NB4 (cell line): ENCODE results near the gene WFIKKN2.

Experiments
- DNase-seq: peaks from one replicate; pipeline ENCODE4 v3.0.0; 2010; ENCODE audit warnings: low read depth
- H3K4me3 ChIP-seq: one replicate; pipeline ENCODE4 v1.5.1; 2011; ENCODE audit warnings: mild to moderate bottlenecking, low read depth, low read length, moderate library complexity
- MYC ChIP-seq: IDR thresholded peaks from 2 replicates; pipeline ENCODE4 v1.6.1; 2011; ENCODE audit warnings: low read depth, low read length
- POLR2A ChIP-seq: IDR thresholded peaks from 2 replicates; pipeline ENCODE4 v1.6.1; 2011; ENCODE audit warnings: mild to moderate bottlenecking; ENCODE audit not compliant: insufficient read length; ENCODE audit errors: extremely low read depth
- TF ChIP-seq, protein P1 (sequence below): IDR thresholded peaks from 2 replicates; pipeline ENCODE4 v1.6.1; 2011; ENCODE audit warnings: low read depth, low read length
- TF ChIP-seq, protein P2 (sequence below): IDR thresholded peaks from one replicate; pipeline ENCODE4 v1.5.1; 2012; ENCODE audit warnings: low read depth, low read length

The WFIKKN2 gene

DNA sequence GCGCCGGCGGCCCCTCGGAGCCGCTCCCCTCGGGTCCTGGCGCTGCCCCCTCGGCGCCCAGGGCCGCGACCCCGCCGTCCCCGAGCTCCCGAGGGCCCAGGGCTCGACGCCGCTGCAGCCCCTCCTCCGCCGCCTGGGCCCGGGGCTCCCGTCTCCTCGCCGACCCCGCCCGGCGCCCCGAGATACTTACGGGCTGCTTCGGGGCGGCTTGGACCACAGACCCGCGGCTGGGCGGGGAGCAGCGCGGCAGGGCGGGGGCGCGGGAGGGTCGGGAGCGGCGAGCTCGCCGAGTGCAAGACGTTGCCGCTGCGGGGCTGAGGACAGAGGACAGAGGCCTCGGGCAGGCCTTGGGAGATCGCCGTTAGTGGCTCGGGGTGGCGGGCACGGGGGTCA lies 30.5 kb downstream of the WFIKKN2 start:
- DNase-seq, result no peak
- TF ChIP-seq, protein P1, sequence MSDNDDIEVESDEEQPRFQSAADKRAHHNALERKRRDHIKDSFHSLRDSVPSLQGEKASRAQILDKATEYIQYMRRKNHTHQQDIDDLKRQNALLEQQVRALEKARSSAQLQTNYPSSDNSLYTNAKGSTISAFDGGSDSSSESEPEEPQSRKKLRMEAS, result no peak
- no peak for TF ChIP-seq POLR2A
- TF ChIP-seq, protein P2, sequence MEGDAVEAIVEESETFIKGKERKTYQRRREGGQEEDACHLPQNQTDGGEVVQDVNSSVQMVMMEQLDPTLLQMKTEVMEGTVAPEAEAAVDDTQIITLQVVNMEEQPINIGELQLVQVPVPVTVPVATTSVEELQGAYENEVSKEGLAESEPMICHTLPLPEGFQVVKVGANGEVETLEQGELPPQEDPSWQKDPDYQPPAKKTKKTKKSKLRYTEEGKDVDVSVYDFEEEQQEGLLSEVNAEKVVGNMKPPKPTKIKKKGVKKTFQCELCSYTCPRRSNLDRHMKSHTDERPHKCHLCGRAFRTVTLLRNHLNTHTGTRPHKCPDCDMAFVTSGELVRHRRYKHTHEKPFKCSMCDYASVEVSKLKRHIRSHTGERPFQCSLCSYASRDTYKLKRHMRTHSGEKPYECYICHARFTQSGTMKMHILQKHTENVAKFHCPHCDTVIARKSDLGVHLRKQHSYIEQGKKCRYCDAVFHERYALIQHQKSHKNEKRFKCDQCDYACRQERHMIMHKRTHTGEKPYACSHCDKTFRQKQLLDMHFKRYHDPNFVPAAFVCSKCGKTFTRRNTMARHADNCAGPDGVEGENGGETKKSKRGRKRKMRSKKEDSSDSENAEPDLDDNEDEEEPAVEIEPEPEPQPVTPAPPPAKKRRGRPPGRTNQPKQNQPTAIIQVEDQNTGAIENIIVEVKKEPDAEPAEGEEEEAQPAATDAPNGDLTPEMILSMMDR, result no peak
- TF ChIP-seq MYC, result no peak
- H3K4me3 ChIP-seq, result peak overlapping the region; percentile 74

DNA sequence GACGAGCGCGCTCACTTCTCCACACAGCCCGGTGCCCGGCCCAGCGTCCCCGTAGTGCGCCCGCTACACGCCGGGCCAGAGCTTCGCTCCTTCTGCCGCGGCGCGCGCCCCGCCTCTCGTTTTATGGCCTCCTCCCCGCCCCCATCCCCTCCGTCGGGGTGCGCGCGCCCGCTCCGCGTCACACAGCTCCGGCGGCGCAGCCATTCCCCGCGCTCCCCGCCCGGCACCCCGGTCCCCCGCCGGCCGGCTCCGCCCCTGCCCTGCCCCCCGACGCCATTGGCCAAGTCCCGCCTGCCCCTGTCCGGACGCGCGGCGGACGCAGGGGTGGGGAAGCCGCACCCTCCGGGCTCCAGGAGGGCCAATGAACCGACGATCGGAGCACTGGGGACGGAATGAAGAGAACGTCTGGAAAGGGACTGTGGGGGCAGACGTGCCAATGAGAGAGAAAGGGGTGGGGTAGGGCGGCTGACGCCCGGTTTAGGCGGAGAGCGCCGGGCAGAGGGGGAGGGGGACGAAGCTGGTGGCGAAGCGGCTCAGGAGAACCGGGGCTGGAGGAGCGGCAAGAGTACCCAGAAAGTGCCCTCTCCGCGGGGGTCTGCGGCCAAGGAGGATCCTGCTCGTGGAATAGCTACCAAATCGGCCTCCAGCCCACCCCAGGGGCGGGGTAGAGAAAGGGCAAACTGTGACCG lies 31.0 kb downstream of the WFIKKN2 start, which contains the start of gene TOB1:
TSS of gene TOB1 (minus strand) at position 94 of the 689 bp plus-strand sequence. CDS start 2,337 bp downstream, outside the sequence.
- peak; percentile 98 for DNase-seq
- no peak for TF ChIP-seq MYC
- TF ChIP-seq, protein P2, result no peak
- TF ChIP-seq, protein P1, result peak; percentile 20; the same call in 1 of the 2 replicates
- TF ChIP-seq POLR2A, result peak; percentile 98
- H3K4me3 ChIP-seq, result peak within 1 kb of the TSS; percentile 86

DNA sequence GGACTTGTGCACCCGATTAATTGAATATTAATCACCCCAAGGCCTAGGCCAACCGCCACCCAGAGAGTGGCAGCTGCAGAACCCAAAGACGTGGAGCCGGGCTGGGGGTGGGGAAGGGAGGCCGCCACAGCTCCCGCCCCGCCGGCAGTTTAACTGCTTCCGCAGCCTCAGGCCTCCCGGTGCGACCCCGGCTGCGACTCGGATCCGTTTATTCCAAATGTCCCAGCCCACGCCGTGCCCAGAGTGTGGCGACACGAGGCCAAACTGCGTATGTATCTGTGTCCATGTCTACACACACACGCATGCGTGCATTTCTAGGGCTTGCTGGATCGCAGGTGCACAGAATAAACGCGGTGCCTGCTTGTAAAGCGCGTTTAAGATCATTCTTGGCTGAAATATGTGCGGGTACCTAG lies 31.6 kb downstream of the WFIKKN2 start:
- DNase-seq, result peak; percentile 81
- TF ChIP-seq POLR2A (no peak), MYC (no peak; the same call in 1 of the 2 replicates)
- TF ChIP-seq, protein P2, result no peak
- TF ChIP-seq, protein P1, result peak; percentile 82
- peak overlapping the region; percentile 86 for H3K4me3 ChIP-seq

DNA sequence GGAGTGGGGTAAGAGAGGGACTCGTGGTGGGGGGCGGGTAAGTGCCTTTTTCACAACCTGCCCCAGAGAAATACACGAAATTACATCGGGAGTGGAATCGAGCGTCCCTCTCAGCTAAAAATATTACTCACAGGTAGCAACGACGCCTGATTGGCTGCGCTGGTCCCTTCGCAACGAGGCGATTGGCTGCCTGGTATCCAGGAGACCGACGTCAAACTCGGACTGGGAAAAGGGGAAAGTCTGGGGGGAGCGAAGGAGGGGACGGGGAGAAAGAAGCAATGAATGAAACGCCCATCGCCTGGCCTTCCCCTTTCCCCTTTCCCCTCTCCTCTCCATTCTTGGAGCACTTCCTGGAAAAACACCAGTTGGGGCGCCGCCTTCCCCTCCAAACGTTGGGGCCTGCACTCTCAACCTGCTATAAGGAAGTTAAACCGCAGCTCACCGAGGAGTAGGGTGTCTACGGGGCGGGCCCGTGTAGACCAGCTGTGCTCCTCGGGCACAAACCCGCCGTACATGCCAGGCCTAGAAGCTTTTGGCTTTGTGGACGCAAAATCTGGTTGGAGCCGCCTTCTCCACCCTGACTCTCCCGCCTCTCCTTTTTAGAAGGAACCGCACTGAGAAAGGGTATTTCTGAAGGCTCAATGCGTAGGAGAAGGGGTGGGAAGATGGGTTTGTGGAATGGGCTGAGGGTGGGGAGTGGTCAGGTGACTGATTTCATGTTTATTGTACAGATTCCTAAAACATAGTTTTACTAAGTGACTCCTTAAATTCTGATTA lies 32.2 kb downstream of the WFIKKN2 start:
- peak overlapping the region; percentile 86 for H3K4me3 ChIP-seq
- DNase-seq, result peak; percentile 93
- TF ChIP-seq, protein P1, result no peak; the same call in 1 of the 2 replicates
- TF ChIP-seq POLR2A (peak; percentile 65), MYC (peak; percentile 35)
- TF ChIP-seq, protein P2, result no peak

DNA sequence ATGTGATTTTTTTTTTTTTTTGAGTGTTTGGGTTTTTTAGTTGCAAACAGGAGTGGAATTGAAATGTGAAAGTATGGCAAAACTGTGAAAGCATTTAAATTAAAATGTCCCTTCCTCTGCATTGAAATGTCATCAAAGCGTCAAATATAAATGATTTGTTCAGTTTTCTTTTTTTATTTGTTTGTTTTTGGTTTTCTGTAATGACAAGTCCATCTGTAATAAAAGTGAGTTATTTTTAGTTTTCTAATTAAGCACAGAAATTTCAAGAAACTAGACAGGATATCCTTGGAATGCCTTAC lies 32.7 kb downstream of the WFIKKN2 start:
- DNase-seq, result no peak
- TF ChIP-seq POLR2A, result no peak
- no peak for TF ChIP-seq MYC
- TF ChIP-seq, protein P2, result no peak
- TF ChIP-seq, protein P1, result no peak
- H3K4me3 ChIP-seq, result peak overlapping the region; percentile 86
